Cardiac muscle cell (in vitro differentiated cells and primary cell): ENCODE measurements around the gene TMEM259. TPM values are rescaled to one million over a fixed set of nuclear protein-coding genes. Genes with fewer than 3 reads are reported as not detected.

Source experiments
- DNase-seq, 2 donors: peaks; one replicate each; pipeline versions ENCODE4 v3.0.0 to v3.0.0-alpha.2; 2010 to 2017; ENCODE audit warnings: low read depth in 1 of 2, low spot score in 1 of 2
- H3K27ac ChIP-seq: fragments of 200-600 bp; sonication (generic); 2 replicates; pipeline ENCODE4 v1.5.1; 2016
- H3K27me3 ChIP-seq: fragments of 200-600 bp; sonication (generic); 2 replicates; pipeline ENCODE4 v1.6.0; 2016; ENCODE audit warnings: control low read depth
- H3K36me3 ChIP-seq: fragments of 200-600 bp; sonication (generic); 2 replicates; pipeline ENCODE4 v1.5.1; 2016; ENCODE audit warnings: control low read depth
- H3K4me1 ChIP-seq: fragments of 200-600 bp; sonication (generic); 2 replicates; pipeline ENCODE4 v1.8.1; 2017; ENCODE audit warnings: low read depth, mild to moderate bottlenecking, mixed run types
- H3K4me3 ChIP-seq: fragments of 200-600 bp; sonication (generic); 2 replicates; pipeline ENCODE4 v1.5.1; 2016; ENCODE audit warnings: mild to moderate bottlenecking
- H3K9me3 ChIP-seq: fragments of 200-600 bp; sonication (generic); 2 replicates; pipeline ENCODE4 v1.5.1; 2017; ENCODE audit warnings: low read depth, mild to moderate bottlenecking, control low read depth
- CTCF ChIP-seq: IDR thresholded peaks from 2 replicates; pipeline ENCODE4 v1.5.1; 2012; ENCODE audit warnings: low read depth, mild to moderate bottlenecking, low read length
- polyA plus RNA-seq: library from polyadenylated mRNA; unstranded; fragments of >200 nt; fragmentation: Nextera tagmentation; extraction: Ambion mirVana; gene quantifications from 2 replicates; pipeline ENCODE4 v1.2.1, GENCODE V29; 2016
- total RNA-seq: library from RNA; depleted of rRNA; stranded (reverse); fragments of >200 nt; gene quantifications from 2 replicates; pipeline ENCODE4 v1.2.3, GENCODE V29; 2016

Gene TMEM259
- total and polyA plus RNA-seq, 2 experiments from 2014 or later, result 370 to 403 TPM

- Histone ChIP-seq H3K4me3 (no peak overlapping the region), H3K27ac (no peak overlapping the region), H3K36me3 (no peaks in the 10 kb centered on the region), H3K4me1 (peaks cover 18% of the 10 kb centered on the region), H3K9me3 (peaks cover 3% of the 10 kb centered on the region), H3K27me3 (peaks cover 5% of the 10 kb centered on the region)
- DNase-seq, result no peak
- no peak for TF ChIP-seq CTCF
Observed at GRCh38 chr19:1063030-1063908, 42.3 kb upstream of the TMEM259 start.

GRCh38 chr19:1062387-1063029 lies 41.6 kb upstream of the TMEM259 start:
- peaks cover 3% of the 10 kb centered on the region for H3K9me3 ChIP-seq
- no peaks in the 10 kb centered on the region for H3K36me3 ChIP-seq
- H3K4me1 ChIP-seq, result peaks cover 18% of the 10 kb centered on the region
- no peak overlapping the region for H3K4me3 ChIP-seq
- no peak for DNase-seq
- no peak for TF ChIP-seq CTCF
- peaks cover 3% of the 10 kb centered on the region for H3K27me3 ChIP-seq
- no peak overlapping the region for H3K27ac ChIP-seq

- H3K4me1 ChIP-seq, result peaks cover 18% of the 10 kb centered on the region
- TF ChIP-seq CTCF, result no peak
- no peak for DNase-seq
Observed at GRCh38 chr19:1061987-1062386, 41.1 kb upstream of the TMEM259 start.

GRCh38 chr19:1060689-1061088 lies 39.8 kb upstream of the TMEM259 start:
- H3K4me3 ChIP-seq, result no peak overlapping the region
- TF ChIP-seq CTCF, result no peak
- H3K27ac ChIP-seq, result no peak overlapping the region

More at GRCh38 chr19:1061987-1062386, 41.1 kb upstream of the TMEM259 start:
- Histone ChIP-seq H3K9me3 (peaks cover 3% of the 10 kb centered on the region), H3K27ac (no peak overlapping the region), H3K4me3 (no peak overlapping the region), H3K36me3 (no peaks in the 10 kb centered on the region), H3K27me3 (no peaks in the 10 kb centered on the region)

GRCh38 chr19:1058112-1058511 lies 37.2 kb upstream of the TMEM259 start:
- no peak for TF ChIP-seq CTCF
- DNase-seq, result no peak
- peaks cover 3% of the 10 kb centered on the region for H3K36me3 ChIP-seq
- no peaks in the 10 kb centered on the region for H3K4me1 ChIP-seq
- H3K9me3 ChIP-seq, result peaks cover 3% of the 10 kb centered on the region
- no peak overlapping the region for H3K4me3 ChIP-seq
- H3K27ac ChIP-seq, result no peak overlapping the region
- no peaks in the 10 kb centered on the region for H3K27me3 ChIP-seq

More at GRCh38 chr19:1060689-1061088, 39.8 kb upstream of the TMEM259 start:
- H3K9me3 ChIP-seq, result peaks cover 3% of the 10 kb centered on the region
- no peak for DNase-seq
- H3K4me1 ChIP-seq, result peaks cover 7% of the 10 kb centered on the region
- no peaks in the 10 kb centered on the region for H3K36me3 ChIP-seq
- H3K27me3 ChIP-seq, result no peaks in the 10 kb centered on the region
